DOHH2 (cell line): ENCODE measurements around the gene TMEFF2.

Experiments
- CTCF ChIP-seq: fragments of 200-600 bp; sonication (generic); IDR thresholded peaks from one replicate; pipeline ENCODE4 v1.5.1; 2014; ENCODE audit warnings: antibody characterized with exemption, mild to moderate bottlenecking, low read depth, low read length; ENCODE audit not compliant: poor library complexity, severe bottlenecking
- EZH2phosphoT487 ChIP-seq: fragments of 200-600 bp; sonication (generic); IDR thresholded peaks from 2 replicates; pipeline ENCODE4 v1.6.1; 2017; ENCODE audit warnings: borderline replicate concordance, mild to moderate bottlenecking, antibody characterized with exemption, low read length, moderate library complexity, mixed read lengths

- TF ChIP-seq CTCF (no peak), EZH2phosphoT487 (no peak)
These were observed 284.2 kb downstream of the TMEFF2 start for GRCh38 chr2:191910518-191910917.
